SJSA1 (cell line): ENCODE results near the gene USP20. TPM values are rescaled to one million over a fixed set of nuclear protein-coding genes. Genes with fewer than 3 reads are reported as not detected.
A peak's percentile ranks its signal among the peaks of the same experiment; 100 is the strongest.

ENCODE experiments used
- DNase-seq, 2 experiments: peaks; one replicate each; pipeline ENCODE4 v3.0.0-alpha.2; 2015 to 2020; ENCODE audit warnings: low spot score in 2 of 2, low read depth in 1 of 2
- H3K27ac ChIP-seq: fragments of 250-450 bp; sonication (Bioruptor Pico); 2 replicates; pipeline ENCODE4 v1.5.1; 2020; ENCODE audit warnings: mild to moderate bottlenecking, moderate library complexity
- H3K27me3 ChIP-seq: fragments of 250-450 bp; sonication (Bioruptor Pico); replicated peaks from 2 replicates; pipeline ENCODE4 v1.5.1; 2020; ENCODE audit warnings: mild to moderate bottlenecking, moderate library complexity
- H3K36me3 ChIP-seq: fragments of 250-450 bp; sonication (Bioruptor Pico); 2 replicates; pipeline ENCODE4 v1.5.1; 2020; ENCODE audit warnings: mild to moderate bottlenecking
- H3K4me1 ChIP-seq: fragments of 250-450 bp; sonication (Bioruptor Pico); replicated peaks from 2 replicates; pipeline ENCODE4 v1.6.1; 2021; ENCODE audit warnings: mild to moderate bottlenecking
- H3K4me3 ChIP-seq: fragments of 250-450 bp; sonication (Bioruptor Pico); 2 replicates; pipeline ENCODE4 v1.5.1; 2020; ENCODE audit warnings: mild to moderate bottlenecking
- H3K9me3 ChIP-seq: fragments of 250-450 bp; sonication (Bioruptor Pico); replicated peaks from 2 replicates; pipeline ENCODE4 v1.5.1; 2020; ENCODE audit warnings: mild to moderate bottlenecking
- total RNA-seq: library from RNA; depleted of rRNA; stranded (reverse); fragments of >200 nt; shearing (Covaris generic); gene quantifications from 2 replicates; pipeline ENCODE4 v1.2.3, GENCODE V29; 2014

Gene USP20
- total RNA-seq, 1 experiment from 2014 or later: 2.1 TPM

DNA sequence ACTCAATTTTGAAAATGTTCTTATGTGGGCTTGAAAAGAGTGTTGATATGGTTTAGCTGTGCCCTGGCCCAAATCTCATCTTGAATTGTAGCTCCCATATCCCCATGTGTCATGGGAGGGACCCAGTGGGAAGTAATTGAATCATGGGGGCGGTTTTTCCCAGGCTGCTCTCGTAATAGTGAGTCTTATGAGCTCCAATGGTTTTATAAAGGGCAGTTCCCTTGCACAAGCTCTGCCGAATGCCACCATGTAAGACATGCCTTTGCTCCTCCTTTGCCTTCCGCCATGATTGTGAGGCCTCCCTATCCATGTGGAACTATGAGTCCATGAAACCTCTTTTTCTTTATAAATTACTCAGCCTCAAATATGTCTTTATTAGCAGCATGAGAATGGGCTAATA lies 71.0 kb downstream of the USP20 start:
- Histone ChIP-seq H3K9me3 (no peaks in the 10 kb centered on the region), H3K4me1 (peaks cover 37% of the 10 kb centered on the region), H3K27me3 (no peaks in the 10 kb centered on the region), H3K27ac (no peak overlapping the region), H3K36me3 (peaks cover 33% of the 10 kb centered on the region), H3K4me3 (no peak overlapping the region)
- DNase-seq: no peak

DNA sequence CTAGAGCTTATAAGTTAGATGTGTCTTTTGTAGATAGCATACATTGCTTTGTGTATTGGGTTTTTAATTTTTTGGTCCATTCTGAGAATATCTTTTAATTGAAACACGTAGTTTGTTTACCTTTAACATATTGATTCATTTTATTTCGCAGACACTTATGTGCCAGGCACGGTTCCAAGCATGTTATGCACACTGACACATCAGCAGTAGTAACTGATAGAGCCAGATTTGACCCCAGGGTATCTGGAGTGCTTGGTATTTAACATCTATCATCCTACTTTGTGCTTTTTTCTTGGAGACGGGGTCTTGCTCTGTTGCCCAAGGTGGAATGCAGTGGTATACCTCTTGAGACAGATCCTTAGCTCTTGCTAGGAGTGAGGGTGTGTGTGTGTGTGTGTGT lies 71.9 kb downstream of the USP20 start:
- DNase-seq: no peak
- no peaks in the 10 kb centered on the region for H3K9me3 ChIP-seq
- no peak overlapping the region for H3K27ac ChIP-seq
- H3K4me3 ChIP-seq: no peak overlapping the region
- no peaks in the 10 kb centered on the region for H3K27me3 ChIP-seq
- H3K36me3 ChIP-seq: peaks cover 28% of the 10 kb centered on the region
- peaks cover 30% of the 10 kb centered on the region for H3K4me1 ChIP-seq

DNA sequence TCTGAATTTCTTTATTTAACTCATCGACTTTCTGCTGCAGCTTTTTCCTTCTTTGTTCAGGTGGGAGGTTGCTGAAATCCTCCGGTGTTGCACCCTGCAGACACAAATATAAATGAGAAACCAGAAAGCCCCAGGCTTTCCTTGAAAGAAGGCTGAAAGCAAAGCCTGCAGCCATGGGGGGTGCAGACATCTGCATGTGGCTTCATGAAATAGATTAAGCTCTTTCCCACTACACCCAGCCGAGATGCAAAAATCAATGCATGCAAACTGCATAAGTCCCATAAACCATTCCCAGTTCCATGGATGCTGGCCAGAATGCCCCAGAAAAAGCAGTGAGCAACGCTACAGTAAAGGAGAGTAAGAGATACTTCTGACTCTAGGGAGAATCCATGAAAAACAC lies 73.6 kb downstream of the USP20 start:
- no peak overlapping the region for H3K4me3 ChIP-seq
- no peak overlapping the region for H3K27ac ChIP-seq
- H3K9me3 ChIP-seq: no peaks in the 10 kb centered on the region
- H3K4me1 ChIP-seq: peaks cover 24% of the 10 kb centered on the region
- no peaks in the 10 kb centered on the region for H3K27me3 ChIP-seq
- DNase-seq: no peak
- peaks cover 16% of the 10 kb centered on the region for H3K36me3 ChIP-seq

DNA sequence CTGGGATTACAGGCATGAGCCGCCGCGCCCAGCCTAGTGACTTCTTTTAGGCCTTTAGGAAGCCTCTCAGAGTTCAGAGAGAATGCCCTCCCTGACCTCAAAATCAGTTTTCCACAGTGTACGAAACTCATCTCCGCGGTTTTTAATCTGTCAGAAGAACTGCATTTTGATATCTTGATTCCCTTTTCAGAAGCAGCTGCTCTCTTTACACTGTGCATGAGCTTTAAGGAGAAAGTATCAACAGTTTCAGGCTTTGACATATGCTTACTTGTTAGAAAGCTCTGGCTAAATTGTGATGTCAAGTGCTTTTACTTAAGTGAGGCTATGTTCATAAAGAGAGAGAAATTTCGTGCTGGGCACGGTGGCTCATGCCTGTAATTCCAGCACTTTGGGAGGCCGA lies 74.6 kb downstream of the USP20 start:
- Histone ChIP-seq H3K27ac (peak overlapping the region; percentile 33), H3K27me3 (no peaks in the 10 kb centered on the region), H3K9me3 (no peaks in the 10 kb centered on the region), H3K36me3 (peaks cover 16% of the 10 kb centered on the region), H3K4me3 (no peak overlapping the region), H3K4me1 (peaks cover 18% of the 10 kb centered on the region)
- DNase-seq: no peak

DNA sequence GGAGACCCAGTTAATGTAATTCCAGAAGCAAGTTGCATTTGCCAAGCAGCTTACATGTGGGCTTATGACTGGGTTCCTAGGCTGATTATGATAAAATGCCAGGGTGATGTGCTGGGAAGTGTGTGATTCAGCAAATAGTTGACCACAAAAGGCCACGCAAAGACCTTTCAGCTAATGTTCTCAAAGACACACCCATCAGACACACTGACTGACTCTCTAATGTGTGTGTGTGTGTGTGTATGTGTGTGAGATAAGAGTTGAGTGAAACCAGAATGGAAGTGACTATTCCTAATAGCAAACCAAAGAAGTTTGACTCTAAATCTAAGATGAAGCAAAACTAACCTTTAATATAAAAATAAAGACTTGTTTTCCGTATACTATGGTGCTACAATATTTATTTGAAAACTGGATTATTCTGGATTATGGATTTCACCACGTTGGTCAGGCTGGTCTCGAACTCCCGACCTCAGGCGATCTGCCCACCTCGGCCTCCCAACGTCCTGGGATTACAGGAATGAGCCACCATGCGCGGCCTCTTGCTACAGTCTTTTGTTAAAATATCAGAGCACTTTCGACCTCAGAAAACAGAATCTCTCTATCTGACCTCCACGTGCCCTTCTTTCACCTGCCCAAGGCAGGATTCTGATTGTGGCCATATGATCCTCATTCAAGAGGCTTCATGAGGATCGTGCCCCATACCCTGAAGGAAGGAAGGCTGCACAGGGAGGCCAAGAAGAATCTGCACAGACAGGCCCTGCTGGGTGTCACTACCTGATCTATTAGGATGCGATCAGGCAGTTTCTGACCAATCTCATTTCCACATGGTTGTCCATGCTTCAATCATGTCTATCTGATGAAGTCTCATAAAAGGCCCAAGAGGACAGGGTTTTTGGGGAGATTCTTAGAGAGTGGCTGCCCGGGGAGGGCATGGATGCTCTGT lies 75.6 kb downstream of the USP20 start:
- Histone ChIP-seq H3K4me3 (no peak overlapping the region), H3K36me3 (peaks cover 16% of the 10 kb centered on the region), H3K27ac (peak overlapping the region; percentile 11), H3K27me3 (no peaks in the 10 kb centered on the region), H3K4me1 (peaks cover 18% of the 10 kb centered on the region), H3K9me3 (no peaks in the 10 kb centered on the region)
- peak; percentile 79 to 81 for DNase-seq

DNA sequence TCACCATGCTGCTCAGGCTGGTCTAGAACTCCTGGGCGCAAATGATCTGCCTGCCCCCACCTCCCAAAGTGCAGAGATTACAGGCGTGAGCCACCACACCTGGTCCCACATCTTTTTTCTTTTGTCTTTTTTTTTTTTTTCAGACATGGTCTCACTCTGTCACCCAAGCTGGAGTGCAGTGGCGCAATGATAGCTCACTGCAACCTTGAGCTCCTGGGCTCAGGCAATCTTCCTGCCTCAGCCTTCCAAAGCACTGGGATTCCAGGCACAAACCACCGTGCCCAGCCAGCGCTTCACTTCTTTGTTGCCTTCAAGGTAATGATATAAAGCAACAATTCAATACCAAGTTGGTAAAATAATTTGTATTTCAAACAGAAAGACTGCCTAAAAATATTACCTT lies 78.8 kb downstream of the USP20 start:
- Histone ChIP-seq H3K27ac (no peak overlapping the region), H3K36me3 (peaks cover 9% of the 10 kb centered on the region; the same call in 1 of the 2 replicates), H3K27me3 (no peaks in the 10 kb centered on the region), H3K4me1 (peaks cover 18% of the 10 kb centered on the region), H3K4me3 (no peak overlapping the region), H3K9me3 (no peaks in the 10 kb centered on the region)
- DNase-seq: no peak

DNA sequence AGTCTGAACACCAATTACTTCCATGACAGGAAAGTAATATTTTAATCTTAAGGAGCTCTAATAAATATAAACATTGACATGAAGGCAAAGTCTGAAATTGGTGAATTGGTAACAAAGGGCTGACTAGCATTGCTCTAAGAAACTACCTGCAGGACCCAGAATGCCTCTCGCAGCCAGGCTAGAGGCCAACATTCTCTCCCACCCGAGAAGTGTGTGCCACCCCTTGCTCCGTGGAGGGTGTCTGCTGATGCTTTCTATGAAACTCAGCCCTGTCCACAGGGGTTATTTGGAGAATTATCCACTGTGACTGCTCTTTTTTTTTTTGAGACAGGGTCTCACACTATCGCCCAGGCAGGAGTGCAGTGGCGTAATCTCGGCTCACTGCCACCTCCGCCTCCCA lies 81.4 kb downstream of the USP20 start:
- Histone ChIP-seq H3K4me3 (no peak overlapping the region), H3K4me1 (no peaks in the 10 kb centered on the region), H3K36me3 (peaks cover 3% of the 10 kb centered on the region), H3K27me3 (no peaks in the 10 kb centered on the region), H3K27ac (no peak overlapping the region), H3K9me3 (no peaks in the 10 kb centered on the region)
- no peak for DNase-seq

DNA sequence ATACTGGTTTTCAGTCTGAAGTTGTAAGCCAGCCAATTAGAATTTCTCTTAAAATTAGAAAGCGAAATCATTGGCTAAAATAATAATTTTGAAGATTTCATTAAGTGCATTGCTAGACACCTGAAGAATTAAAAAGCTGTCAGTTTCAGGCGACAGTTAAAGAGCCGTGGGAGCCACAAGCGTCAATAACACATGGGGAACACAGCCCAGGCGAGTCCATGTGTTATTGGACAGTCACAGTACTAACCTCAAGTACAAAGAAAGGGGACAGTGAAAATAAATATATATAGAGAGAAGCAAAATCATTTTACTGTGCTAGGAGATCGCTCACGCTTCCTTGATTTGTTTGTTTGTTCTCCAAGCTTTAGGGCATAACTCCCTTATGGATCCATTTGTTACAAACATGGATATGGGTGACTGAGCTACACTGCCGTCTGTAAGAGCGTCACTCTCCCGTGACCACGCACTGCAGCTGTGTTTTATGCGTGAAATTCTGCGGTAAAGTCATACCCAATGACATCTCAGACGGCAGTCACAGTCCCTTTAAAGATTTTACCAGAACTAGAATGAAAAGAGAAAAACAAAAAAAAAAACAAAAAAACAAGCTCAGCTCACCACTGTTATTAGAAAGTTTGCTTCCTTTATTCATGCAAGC lies 83.2 kb downstream of the USP20 start:
- Histone ChIP-seq H3K27ac (no peak overlapping the region), H3K4me1 (no peaks in the 10 kb centered on the region), H3K27me3 (no peaks in the 10 kb centered on the region), H3K9me3 (no peaks in the 10 kb centered on the region), H3K4me3 (no peak overlapping the region), H3K36me3 (peaks cover 11% of the 10 kb centered on the region)
- no peak for DNase-seq

DNA sequence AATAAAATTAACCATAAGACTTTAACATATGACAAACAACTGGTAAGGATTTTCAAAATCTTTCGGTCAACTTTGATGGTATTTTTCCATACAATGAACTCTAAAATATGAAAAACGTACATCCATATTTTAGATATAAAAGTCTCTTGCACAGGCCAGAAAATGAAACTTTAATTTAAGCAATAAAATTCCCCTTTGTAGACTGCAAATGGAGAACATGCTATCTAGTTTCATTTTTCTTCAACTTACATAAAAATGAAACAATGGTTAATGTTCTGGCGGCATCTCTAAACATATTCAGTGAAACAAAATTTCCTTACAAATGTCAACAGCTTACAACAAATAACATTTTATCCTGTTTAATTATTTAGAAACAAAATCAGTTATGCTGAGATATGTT lies 84.0 kb downstream of the USP20 start:
- no peak overlapping the region for H3K4me3 ChIP-seq

DNA sequence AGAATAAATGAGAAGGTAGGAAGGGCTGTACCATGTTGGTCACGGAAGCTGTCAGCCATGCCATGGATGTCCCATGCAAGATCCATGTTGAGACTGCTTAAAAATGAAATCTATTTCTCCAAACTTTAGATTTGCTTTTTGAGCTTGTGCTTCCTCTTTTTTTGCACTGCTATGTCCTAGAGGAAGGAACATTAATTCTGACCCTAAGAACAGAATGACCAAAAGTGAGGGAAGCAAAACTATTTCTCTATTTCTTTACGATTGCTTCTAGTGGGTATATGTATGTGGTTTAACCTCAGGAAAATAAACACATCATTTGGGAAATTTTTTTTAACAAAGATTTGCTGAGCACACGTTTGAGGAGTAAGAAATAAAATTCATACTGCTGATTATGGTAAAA lies 84.6 kb downstream of the USP20 start:
- DNase-seq: no peak
- Histone ChIP-seq H3K27ac (no peak overlapping the region), H3K27me3 (no peaks in the 10 kb centered on the region), H3K36me3 (peaks cover 21% of the 10 kb centered on the region), H3K4me3 (no peak overlapping the region), H3K9me3 (no peaks in the 10 kb centered on the region), H3K4me1 (no peaks in the 10 kb centered on the region)

More for the DNA sequence above, 84.0 kb downstream of the USP20 start:
- Histone ChIP-seq H3K27ac (no peak overlapping the region), H3K9me3 (no peaks in the 10 kb centered on the region), H3K4me1 (no peaks in the 10 kb centered on the region), H3K36me3 (peaks cover 15% of the 10 kb centered on the region), H3K27me3 (no peaks in the 10 kb centered on the region)
- no peak for DNase-seq

DNA sequence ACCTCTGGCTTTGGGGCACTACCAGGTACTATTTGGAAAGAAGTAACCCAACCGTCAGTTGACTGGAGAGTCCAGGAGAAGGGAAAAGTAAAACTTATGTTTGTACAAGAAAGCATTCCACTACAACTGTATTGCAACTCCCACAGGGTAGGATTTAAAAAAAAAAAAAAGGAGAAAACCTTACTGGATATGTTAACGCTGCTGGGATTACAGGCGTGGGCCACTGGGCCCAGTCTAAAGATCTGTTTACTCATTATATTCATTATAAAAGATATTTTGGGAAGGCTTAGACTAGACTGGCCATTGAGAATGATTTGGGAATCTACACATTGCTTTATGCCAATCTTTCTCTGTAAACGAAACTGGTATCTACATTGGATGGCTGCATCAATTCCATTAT lies 86.6 kb downstream of the USP20 start:
- no peak for DNase-seq
- Histone ChIP-seq H3K9me3 (no peaks in the 10 kb centered on the region), H3K27me3 (no peaks in the 10 kb centered on the region), H3K27ac (no peak overlapping the region), H3K4me3 (no peak overlapping the region), H3K4me1 (no peaks in the 10 kb centered on the region), H3K36me3 (peaks cover 34% of the 10 kb centered on the region)

DNA sequence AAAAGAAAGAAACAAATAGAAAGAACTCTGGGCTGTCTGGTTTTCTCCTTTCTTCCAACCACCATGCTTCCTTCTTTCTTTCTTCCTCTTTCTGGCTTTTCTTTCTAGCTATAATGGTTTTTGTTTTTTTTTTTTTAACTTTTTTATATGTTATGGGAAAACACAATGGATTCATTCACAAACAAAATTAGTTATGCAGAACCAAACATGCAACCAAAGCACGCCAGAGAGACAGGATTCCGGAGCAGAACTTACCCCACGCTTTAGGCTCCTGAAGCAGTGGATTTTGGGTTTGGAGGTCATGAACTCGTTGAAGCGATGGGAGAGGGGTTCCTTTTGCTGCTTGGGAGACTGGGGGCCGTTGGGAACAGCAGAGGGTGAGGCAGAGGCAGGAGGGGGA lies 88.3 kb downstream of the USP20 start:
- Histone ChIP-seq H3K4me1 (no peaks in the 10 kb centered on the region), H3K27ac (no peak overlapping the region), H3K36me3 (peaks cover 41% of the 10 kb centered on the region), H3K9me3 (no peaks in the 10 kb centered on the region), H3K4me3 (no peak overlapping the region), H3K27me3 (no peaks in the 10 kb centered on the region)
- no peak for DNase-seq

DNA sequence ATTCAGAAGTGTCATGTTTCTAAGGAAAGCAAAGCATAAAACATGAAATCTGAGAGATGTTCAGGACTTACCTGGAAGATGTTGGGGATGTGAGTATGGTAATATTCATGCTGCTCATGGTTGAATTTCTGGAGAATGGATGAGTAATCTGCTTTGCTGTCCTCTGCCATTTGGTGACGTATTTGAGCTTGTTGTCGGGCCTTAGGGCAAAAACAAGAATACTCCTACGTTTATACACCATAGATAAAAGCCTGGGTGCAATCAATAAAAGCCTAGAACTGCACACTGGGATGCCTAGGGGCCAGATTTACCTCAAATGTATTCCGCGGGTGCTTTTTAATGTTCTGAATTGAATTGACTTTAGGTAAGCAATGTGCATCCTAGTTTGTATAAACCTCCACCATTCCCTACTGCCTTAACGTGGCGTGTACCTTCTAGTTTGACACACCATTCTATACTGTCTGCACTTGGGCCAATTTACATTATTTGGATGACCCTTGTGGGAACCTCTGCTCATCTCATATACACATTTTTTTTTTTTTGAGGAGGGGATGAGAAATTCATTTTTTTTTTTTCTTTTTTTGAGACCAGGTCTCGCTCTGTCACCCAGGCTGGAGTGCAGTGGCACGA lies 94.4 kb downstream of the USP20 start:
- no peak overlapping the region for H3K4me3 ChIP-seq
- no peaks in the 10 kb centered on the region for H3K27me3 ChIP-seq
- no peak for DNase-seq
- H3K36me3 ChIP-seq: peaks cover 34% of the 10 kb centered on the region
- peaks cover 38% of the 10 kb centered on the region for H3K4me1 ChIP-seq
- H3K27ac ChIP-seq: no peak overlapping the region
- no peaks in the 10 kb centered on the region for H3K9me3 ChIP-seq

DNA sequence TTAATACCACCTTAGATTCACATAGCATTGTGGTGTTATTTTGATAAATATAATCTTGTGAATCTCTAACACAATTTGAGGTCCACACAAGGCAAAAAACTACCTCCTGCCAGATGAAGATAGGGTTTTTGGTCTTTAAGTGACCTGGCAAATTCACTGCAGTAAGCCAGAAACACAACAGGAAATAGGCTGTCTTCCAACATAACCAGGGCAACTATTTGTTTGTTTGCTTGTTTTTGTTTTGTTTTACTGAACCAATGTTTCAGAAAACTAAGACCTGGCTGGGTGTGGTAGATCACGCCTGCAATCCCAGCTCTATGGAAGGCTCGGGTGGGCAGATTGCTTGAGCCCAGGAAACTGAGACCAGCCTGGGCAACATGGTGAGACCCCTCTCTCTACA lies 95.5 kb downstream of the USP20 start:
- H3K36me3 ChIP-seq: peaks cover 27% of the 10 kb centered on the region

More for the DNA sequence above, 95.5 kb downstream of the USP20 start:
- Histone ChIP-seq H3K4me1 (peaks cover 48% of the 10 kb centered on the region), H3K9me3 (no peaks in the 10 kb centered on the region), H3K4me3 (no peak overlapping the region), H3K27me3 (no peaks in the 10 kb centered on the region), H3K27ac (no peak overlapping the region; the same call in 1 of the 2 replicates)
- no peak for DNase-seq
